ENCODE results near the gene PRC1. TPM values are rescaled to one million over a fixed set of nuclear protein-coding genes. Genes with fewer than 3 reads are reported as not detected.

Gene PRC1
- total RNA-seq, 1 donor from 2014 or later, result 108 TPM

DNA sequence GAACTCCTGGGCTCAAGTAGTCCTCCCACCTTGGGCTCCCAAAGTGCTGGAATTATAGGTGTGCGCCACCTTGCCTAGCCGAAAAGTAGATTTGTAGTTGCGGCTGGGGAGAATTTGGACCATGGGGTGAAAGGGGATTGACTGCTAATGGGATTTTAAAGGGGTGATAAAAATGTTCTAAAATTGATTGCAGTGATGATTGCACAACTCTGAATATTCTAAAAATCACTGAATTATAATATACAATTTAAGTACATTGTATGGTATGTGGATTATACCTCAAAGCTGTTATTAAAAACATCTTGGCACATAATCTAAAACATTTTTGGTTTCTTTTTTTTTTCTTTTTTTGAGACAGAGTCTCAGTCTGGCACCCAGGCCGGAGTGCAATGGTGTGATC is 3.9 kb downstream of the PRC1 start:
- no peak for DNase-seq (ENCODE audit: low read depth in 2 of 2)

DNA sequence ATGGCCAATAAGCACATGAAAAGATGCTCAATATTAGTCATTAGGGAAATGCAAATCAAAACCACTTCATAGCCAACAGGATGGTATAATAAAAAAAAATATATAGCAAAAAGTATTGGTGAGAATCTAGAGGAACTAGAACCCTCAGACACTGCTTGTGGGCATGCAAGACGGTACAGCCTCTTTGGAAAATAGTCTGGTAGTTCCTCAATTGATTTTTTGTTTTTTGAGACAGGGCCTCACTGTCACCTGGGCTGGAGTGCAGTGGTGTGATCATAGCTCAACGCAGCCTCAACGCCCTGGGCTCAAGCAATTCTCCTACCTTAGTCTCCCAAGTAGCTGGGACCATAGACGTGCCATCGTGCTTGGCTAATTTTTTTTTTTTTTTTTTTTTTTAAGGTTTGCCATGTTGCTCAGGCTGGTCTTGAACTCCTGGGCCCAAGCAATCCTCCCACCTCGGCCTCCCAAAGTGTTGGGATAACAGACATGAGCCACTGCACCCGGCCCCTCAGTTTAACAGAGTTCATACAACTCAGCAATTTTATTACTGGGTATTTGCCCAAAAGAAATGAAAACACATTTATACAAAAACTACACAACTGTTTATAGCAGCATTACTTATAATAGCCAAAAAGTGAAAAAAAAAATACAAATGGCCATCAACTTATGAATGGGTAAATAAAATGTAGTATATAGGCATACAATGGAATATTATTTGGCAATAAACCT is 5.1 kb downstream of the PRC1 start:
- DNase-seq (ENCODE audit: low read depth in 2 of 2), result no peak

DNA sequence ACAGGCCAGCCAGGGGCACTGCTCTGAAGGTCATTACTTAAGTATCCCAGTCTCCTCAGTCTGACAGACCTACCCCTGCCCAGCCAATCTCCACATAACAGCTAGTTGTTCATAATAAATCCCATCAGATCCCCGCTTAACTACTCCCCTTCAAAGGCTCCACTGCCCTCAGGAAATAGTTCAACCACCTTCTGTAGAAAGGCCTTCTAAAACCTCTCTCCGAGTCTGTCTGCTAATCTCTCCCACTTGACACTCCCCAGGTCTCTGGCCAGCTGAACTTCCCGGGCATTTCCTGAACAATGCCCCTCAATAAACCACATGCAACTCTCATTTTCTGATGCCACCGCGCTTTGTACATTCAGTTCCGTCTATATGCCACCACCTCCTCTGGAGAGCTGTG is 6.0 kb downstream of the PRC1 start:
- DNase-seq (ENCODE audit: low read depth in 2 of 2), result peak in 1 of 2 donors; percentile 39

DNA sequence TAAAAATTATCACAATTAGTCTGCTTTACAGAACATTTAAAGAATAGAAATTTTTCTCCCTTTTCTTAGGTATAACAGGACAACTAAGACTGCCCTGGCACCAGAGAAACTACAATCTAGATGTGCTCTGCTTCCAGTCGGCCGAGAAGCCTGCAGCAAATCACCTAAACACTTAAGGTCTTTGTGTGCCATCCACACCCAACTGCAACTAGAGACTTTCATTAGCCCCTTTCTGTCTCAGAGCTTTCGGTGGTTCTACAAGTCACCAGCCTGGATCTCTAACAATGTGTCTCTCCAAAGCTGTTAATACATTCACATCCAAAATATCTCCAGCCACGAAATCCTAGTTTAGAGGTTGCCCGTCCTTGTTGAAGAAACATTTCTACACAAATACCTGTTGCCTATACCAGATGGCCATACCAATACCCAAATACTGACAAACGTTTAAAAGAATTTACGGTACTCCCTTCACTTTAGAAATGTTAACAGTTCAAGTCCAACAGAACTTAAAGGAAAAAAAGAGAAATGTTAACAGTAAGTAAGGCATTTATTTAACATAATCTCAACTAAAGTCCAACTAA is 6.7 kb downstream of the PRC1 start:
- DNase-seq (ENCODE audit: low read depth in 2 of 2), result no peak

DNA sequence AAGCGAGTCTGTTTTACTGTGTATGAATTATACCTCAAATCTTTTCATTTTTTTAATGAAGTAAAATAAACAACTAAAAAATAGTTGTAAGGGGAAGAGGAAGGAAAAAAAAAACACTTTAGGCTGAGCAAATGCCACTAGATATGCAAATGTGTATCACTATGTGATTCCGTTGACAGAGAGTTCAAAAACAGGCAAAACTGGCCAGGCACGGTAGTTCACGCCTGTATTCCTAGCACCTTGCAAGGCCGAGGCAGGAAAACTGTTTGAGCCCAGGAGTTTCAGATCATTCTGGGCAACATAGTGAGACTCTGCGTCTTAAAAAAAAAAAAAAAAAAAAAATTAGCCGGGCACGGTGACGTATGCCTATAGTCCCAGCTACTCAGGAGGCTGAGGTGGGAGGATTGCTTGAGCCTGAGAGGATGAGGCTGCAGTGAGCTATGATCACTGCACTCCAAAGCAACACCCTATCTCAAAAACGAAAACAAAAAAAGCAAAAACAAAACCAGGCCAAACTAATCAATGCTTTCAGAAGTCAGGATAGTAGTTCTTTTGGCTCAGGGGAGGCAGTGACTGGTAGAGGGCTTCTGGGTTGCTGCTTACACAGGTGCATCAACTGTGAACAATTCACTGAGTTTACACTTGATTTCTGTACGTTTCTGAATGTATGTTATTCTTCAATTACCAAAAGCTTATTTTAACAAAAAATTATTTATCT is 7.4 kb downstream of the PRC1 start:
- no peak for DNase-seq (ENCODE audit: low read depth in 2 of 2)

DNA sequence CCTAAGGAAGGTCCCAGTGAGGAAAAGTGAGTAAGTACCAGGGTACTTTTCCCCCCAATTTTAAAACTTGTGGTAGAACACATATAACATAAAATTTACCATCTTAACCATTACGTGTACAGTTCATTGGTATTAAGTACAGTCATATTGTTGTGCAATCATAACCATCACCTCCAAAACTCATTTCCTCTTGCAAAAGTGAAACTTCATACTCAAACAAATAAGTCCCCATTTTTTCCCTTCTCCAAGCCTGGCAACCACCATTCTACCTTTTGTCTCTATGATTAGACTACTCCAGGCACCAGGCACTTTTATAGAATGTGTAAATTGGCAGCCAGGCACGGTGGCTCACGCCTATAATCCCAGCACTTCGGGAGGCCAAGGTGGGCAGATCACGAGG is 12.2 kb downstream of the PRC1 start:
- no peak for DNase-seq (ENCODE audit: low read depth in 2 of 2)

DNA sequence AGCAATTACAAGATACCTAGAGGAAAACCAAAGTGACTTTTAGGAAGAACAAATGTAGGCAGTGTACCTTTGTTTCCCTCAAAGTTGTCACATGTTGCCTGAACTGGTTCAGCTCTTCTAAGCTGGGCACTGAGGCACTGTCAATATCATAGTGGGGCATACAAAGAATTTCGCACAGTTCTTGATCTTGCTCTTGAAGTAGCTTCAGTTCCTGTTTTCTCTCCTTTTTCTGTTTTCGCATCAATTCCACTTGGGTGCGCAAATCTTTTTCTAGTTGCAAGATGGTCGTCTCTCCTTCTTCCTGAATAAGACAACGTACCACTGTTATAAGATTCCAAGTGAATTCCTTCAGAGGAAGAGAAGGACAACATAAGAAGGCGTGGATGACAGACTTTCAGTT is 12.7 kb downstream of the PRC1 start:
- DNase-seq (ENCODE audit: low read depth in 2 of 2), result no peak

DNA sequence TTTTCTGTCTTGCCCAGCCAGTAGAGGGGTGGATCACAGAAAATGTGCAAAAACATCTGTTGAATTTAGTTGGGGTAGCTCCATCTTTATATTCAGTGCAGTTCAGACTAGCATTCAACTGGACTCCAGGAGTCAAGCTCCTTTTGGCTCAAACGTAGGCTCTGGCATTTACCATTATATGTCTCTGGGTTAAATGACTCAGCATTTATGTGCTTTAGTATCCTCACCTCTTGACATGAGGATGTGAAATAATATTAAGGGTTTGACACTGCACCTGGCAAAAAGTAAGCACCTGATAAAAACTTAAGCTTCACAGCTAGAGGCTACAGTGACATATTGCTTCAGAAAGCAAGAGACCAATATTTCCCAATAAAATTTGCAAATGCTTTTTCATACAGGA is 14.8 kb downstream of the PRC1 start:
- no peak for DNase-seq (ENCODE audit: low read depth in 2 of 2)

DNA sequence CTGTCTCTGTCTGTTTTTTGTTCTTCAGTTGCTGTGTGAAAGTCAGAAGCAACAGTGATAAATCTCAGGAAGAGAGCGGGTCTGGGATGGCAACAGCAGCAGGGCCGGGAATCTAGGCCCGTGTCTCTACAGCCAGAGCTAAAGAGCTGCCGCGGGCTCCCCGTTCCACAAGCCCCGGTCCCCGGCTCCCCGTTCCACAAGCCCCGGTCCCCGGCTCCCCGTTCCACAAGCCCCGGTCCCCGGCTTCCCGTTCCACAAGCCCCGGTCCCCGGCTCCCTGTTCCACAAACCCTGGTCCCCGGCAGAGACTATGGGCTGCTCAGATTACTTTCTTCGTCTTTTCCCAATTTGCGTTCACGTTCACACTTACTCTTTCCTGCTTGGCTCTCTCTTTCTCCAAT is 20.1 kb downstream of the PRC1 start:
- DNase-seq (ENCODE audit: low read depth in 2 of 2), result no peak

DNA sequence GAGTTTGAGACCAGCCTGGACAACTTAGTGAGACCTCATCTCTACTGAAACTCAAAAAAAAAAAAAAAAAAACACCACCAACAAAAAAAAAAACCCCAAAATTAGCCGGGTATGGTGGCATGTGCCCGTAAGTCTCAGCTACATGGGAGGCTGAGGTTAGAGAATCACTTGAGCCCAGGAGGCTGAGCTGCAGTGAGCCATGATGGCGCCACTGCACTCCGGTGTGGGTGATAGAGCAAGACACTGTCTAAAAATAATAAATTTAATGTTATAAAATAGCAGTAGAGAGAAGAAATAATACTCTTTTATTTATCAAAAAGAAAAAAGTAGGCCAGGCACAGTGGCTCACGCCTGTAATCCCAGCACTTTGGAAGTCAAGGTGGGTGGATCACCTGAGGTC is 22.2 kb downstream of the PRC1 start:
- DNase-seq (ENCODE audit: low read depth in 2 of 2), result no peak

DNA sequence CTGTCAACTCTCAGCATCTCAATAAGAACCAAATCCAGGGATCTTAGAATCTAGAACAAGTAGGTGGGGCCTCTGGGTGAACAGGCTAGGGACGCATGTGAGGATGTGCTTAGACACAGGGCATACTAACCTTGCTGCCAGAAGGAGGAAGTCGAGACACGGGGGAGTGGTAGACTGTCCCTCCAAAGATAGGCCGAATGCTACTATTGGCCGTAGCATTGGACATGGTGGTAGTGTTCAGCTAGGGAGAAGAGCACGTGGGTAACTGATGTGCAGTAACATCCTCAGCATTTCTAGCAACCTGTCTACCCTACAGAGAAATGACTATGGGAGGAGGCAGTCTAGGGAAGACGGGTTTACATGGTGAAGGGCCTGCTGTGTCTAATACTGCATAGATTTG is 24.1 kb downstream of the PRC1 start:
- no peak for DNase-seq (ENCODE audit: low read depth in 2 of 2)

DNA sequence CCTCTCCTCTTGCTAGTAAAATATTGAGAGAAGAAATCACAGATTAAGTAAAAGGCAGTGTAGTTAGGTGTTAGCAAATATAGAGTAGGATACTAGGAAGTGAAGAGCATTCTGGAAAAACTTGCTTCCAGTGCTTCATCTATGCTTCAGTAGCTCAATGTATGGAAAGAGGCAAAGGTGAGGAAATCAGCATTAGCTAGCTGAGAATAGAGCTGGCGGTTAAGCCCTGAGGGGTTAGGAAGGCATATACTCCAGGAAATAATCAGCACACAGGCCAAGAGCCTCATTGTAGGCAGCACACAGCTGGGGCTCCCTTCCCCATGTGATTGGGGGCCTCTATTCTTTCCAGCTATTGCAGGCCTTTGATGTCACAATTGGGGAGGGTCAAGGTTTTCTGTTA is 25.9 kb downstream of the PRC1 start:
- DNase-seq (ENCODE audit: low read depth in 2 of 2), result no peak

DNA sequence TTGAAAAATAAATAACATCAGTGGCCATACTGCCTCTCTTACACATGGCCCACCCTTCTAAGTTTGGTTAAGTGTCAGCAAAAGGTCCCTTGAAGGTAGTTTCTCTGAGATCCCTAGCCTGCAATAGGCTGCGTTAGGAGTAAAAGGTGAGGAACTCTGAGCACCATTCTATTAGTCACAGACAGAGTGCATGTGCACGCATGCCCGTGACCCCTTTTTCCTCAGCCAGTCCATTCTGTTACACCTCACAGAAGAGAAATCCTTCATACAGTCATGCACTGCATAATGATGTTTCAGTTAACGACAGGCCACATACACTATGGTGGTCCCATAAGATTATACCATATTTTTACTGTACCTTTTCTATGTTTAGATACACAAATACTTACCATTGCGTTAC is 27.1 kb downstream of the PRC1 start:
- no peak for DNase-seq (ENCODE audit: low read depth in 2 of 2)

DNA sequence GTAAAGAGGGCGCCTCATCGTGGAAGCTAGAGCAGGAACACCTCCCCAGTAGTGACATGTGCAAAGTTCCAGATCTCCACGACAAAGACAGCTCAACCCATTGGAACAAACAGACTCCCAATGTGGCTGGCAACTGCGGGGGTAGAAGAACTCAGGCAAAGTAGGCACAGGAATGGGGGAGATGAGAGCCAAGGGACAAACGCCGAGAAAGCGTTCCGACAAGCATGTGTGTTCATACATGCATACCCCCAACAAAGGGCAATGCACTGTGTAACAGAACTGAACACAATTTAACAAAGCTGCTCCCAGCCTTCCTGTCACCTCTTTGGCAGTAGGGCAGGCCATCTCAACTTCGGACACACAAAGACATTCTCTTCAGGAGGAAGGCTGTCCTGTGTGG is 28.1 kb downstream of the PRC1 start:
- no peak for DNase-seq (ENCODE audit: low read depth in 2 of 2)

DNA sequence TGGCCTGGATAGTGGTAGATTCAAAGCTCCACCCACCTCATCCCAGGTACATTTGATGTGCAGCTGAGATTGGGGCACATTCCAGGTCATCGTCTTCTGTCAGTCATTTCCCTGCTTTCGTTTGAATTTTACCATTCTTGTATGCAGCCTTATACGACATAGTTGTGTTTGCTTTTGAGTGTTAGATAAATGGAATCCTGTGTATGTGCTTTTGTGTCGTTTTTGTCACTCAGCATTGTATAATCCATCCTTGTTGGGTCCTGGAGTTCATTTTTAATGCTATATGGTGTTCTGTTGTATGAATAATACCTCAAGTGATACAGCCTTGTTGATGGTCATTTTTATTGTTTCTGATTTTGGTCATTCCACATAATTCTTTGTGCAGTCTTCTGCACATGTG is 32.3 kb downstream of the PRC1 start:
- no peak for DNase-seq (ENCODE audit: low read depth in 2 of 2)

DNA sequence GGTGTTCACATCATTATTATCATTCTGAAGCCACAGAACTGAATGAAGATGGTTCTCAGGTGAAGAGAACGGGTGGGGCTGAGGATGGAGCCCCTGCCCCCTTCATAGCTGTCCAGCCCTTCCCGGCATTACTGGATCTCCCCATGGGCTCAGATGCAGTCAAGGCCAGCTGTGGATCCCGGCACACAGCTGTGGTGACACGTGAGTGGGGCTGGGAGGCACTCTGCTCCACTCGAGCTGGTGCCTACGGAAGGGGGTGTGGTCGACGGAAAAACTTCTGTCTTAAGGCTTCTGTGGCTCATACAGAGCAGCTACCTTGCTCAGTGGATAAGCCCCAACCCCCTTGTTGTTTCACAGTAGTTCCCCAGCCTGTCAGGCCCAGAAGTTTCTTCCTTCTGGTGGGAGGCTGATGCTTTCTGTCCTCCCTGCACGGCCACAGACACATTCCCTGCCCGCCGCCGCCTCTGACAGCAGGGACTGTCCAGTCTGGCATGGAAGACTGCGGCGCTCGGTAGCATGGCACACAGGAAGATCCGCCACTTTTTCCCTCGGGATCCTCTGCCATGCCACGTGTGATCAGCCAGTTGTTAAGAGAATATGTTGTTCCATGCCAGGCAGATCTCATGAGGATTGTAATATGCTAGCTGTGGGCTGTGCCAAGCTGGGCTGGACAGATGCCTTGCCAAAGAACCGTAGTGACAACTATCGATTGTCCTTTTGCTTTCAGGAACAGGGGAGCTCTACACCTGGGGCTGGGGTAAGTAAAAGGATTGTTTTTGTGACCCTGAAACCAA is 33.8 kb downstream of the PRC1 start:
- DNase-seq (ENCODE audit: low read depth in 2 of 2), result no peak

DNA sequence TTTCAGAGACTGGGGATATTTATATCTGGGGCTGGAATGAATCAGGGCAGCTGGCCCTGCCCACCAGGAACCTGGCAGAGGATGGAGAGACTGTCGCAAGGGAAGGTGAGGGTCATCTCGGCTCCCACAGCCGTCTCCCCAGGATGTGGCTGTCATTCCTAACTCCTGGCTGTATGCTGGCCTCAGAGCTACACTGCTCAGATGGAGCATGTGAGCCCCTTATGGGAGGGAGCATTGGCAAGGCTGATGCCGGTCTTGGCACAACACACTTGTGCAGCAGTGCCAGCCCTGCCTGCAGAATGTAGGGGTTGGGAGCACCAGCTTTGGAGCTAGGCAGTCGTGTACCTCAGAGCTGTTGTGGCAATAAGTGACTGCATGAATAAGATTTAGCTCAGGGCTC is 34.4 kb downstream of the PRC1 start:
- DNase-seq (ENCODE audit: low read depth in 2 of 2), result peak in 1 of 2 donors; percentile 22

DNA sequence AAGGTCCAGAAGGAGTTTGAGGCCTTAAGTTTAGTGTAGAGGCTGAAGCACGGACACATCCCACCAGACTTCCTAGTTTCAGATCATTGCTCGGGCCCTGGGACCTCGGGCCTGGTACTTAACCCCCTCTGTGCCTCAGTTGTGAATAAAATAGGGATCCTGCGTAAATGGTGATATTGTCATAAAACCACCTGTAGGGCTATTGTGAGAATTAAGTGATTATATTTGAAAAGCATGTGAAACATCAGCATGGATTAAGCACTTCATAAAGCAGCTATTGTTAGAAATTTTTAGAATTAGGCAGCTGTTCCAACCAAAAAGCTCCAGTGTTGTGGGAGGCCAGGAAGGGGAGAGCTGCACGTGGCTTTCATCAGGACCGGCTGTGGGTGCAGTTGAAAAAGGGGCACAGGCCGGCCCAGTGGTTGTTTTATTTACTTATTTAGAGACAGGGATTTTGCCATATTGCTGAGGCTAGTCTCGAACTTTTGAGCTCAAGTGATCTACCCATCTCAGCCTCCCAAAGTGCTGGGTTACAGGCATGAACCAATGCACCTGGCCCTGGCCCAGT is 35.2 kb downstream of the PRC1 start:
- DNase-seq (ENCODE audit: low read depth in 2 of 2), result no peak

DNA sequence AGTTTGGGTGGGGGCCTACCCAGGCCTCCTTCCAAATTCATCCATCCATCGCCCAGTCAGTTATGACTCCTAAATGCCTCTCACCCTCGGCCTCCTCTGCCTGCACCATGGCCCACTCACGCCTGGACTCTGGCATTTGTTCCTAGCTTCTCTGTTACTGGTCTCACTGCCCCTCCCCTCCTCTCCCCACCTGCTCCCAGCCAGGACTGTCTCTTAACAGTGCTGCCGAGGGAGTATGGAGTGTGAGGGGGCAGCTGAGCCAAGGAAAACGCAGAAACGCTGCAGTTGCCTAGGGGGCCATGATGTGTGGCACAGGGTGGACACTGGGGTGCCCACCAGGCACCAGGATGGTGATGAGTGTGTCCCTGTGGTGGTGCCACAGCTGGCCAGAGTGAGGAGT is 36.5 kb downstream of the PRC1 start:
- no peak for DNase-seq (ENCODE audit: low read depth in 2 of 2)

DNA sequence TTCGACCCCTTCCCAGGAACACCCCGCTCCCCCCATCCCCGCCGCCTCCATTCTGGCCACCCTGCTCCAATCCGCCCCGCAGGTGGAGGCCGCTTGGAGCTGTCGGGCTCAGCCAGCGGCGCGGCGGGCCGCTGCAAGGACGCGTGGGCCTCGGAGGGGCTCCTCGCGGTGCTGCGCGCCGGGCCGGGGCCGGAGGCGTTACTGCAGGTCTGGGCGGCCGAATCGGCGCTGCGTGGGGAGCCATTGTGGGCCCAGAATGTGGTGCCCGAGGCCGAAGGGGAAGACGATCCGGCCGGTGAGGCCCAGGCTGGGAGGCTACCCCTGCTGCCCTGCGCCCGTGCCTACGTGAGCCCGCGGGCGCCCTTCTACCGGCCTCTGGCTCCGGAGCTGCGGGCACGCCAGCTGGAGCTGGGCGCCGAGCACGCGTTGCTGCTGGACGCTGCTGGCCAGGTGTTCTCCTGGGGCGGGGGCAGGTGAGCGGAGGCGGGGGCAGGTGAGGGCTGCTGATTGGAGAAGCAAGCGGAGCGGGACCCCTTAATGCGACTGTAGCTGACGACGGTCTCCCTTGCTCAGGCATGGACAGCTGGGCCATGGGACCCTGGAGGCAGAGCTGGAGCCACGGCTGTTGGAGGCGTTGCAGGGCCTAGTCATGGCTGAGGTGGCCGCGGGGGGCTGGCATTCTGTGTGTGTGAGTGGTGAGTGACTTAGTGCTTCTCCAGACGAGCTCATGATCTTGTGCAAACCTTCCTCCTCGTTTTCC is 37.1 kb downstream of the PRC1 start:
- peak in 1 of 2 donors; percentile 46 for DNase-seq (ENCODE audit: low read depth in 2 of 2)

Data from dermis microvascular lymphatic vessel endothelial cell (primary cell).